Measurements from ENCODE around the gene CACNA1H.

Gene CACNA1H

GRCh38 chr16:1154887-1155331 is 2.0 kb downstream of the CACNA1H start:
- no peak for TF ChIP-seq POLR2A (IDR thresholded peaks at IDR 0.05; ENCODE audit: low read depth, low read length)
- FAIRE-seq: no peak
- DNase-seq (ENCODE audit: insufficient read length, low spot score): no peak

GRCh38 chr16:1155353-1156054 is 2.6 kb downstream of the CACNA1H start:
- DNase-seq (ENCODE audit: insufficient read length, low spot score) (no peak), FAIRE-seq (no peak)
- no peak for TF ChIP-seq POLR2A (IDR thresholded peaks at IDR 0.05; ENCODE audit: low read depth, low read length)

- no peak for FAIRE-seq
- TF ChIP-seq POLR2A (IDR thresholded peaks at IDR 0.05; ENCODE audit: low read depth, low read length): no peak
- no peak for DNase-seq (ENCODE audit: insufficient read length, low spot score)
These were observed 3.4 kb downstream of the CACNA1H start for GRCh38 chr16:1156055-1156982.

- DNase-seq (ENCODE audit: insufficient read length, low spot score) (no peak), FAIRE-seq (no peak)
- TF ChIP-seq POLR2A (IDR thresholded peaks at IDR 0.05; ENCODE audit: low read depth, low read length): no peak
These were observed 4.2 kb downstream of the CACNA1H start for GRCh38 chr16:1156983-1157638.

- no peak for TF ChIP-seq POLR2A (IDR thresholded peaks at IDR 0.05; ENCODE audit: low read depth, low read length)
- FAIRE-seq (no peak), DNase-seq (ENCODE audit: insufficient read length, low spot score) (no peak)
These were observed 4.9 kb downstream of the CACNA1H start for GRCh38 chr16:1157639-1158455.

DNA sequence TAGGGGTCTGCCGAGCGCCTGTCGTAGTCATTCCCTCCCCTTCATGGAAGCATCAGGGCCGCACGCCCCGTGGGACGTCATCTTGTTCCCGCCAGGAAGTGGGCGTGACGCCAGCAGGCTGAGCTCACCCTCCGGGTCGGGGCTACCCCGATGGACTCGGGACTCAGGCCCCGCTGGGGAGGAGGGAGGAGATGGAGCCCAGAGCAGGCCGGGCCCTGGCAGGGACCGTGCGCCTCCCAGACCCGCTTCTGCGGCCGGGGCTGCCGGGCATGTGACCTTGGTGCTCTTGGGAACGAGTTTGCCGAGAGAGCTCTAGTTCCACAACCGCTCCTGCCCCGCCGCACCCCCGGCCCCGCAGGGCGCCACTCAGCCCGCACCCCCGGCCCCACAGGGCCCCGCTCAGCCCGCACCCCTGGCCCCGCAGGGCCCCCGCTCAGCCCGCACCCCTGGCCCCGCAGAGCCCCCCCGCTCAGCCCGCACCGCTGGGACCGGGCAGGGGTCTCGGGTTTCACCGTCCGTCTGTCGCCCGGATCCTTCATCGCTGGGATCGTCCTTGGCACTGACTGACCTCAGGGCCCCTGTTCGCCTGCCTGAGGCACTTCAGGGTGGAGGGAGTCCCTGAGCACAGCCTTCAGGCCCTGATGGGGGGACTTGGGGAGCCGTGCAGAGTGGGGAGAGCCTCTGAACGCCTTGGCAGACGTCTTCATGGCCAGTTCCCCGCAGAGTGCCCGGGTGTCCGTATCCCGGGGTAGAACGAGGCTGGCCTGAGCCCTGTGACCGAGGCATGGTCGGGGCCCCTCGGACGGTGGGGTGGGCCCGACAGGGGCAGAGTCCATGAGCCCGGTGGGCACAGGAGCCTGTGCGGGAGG is 5.8 kb downstream of the CACNA1H start:
- FAIRE-seq (no peak), DNase-seq (ENCODE audit: insufficient read length, low spot score) (no peak)
- TF ChIP-seq POLR2A (IDR thresholded peaks at IDR 0.05; ENCODE audit: low read depth, low read length): no peak

- DNase-seq (ENCODE audit: insufficient read length, low spot score) (no peak), FAIRE-seq (no peak)
- no peak for TF ChIP-seq POLR2A (IDR thresholded peaks at IDR 0.05; ENCODE audit: low read depth, low read length)
These were observed 6.5 kb downstream of the CACNA1H start for GRCh38 chr16:1159325-1159972.

DNA sequence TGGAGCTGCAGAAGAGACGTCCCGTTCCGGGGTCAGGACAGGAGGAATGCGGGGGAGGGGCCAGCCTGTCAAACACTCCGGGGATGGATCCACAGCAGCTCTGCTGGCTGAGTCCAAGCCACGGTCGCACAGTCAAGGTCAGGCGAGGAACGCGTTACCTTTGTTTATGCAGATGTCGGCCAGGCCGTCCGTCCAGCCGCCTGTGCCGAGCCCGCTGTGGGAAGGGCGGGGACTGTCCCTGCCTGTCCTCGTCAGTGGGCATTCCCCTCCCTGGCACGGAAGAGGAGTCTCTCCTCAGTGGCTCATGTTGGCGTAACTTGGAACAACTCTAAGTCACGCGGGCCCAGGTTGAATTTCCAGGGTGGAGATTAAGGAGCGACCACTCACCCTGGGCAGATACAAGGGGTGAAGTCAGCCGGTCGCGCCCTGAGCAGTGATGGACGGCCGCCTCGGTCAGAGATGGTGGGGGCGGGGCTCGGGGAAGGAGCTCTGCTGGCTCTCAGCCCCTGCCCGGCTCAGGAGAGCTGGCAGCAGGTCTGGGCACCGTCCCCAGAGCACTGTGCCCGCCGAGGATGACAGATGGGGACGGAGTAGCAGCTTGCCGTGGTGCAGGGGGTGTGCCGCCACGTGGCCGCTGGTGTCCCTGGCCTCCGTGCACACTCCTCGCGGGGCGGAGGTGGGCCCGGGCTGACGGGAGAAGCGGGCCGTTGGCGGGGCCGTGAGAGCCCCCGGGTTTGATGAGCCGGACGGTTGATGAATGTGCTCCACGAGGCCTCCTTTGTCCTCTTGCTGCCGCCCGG is 7.3 kb downstream of the CACNA1H start:
- FAIRE-seq: no peak
- TF ChIP-seq POLR2A (IDR thresholded peaks at IDR 0.05; ENCODE audit: low read depth, low read length): no peak
- no peak for DNase-seq (ENCODE audit: insufficient read length, low spot score)

DNA sequence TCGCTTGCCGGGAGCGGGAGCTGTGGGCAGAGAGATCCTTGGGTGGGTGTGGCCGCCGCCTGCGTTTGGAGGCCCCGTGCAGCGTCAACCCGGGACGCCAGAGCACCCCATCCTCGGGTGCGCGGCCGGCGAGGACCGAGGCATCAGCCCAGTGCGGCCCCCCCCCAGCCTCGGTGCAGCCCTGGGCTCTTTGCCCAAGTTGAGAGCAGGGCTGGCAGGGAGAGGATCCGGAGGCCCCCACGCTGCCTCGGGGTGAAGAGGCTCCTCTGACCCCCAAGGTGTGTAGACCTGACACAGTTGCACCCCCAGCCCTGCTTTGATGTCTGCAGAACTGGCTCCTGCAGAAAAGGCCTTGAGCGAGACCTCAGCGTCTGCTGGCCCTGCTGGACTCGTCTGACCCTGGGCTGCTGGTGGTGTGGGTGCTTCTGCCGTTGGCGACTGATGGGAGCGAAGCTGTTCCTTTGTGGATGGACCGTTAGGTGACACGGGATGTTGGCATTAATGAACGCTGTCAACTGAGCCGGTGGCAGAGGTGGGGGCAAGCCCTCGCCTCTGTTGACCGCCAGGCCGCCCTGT is 8.0 kb downstream of the CACNA1H start:
- FAIRE-seq: no peak
- no peak for TF ChIP-seq POLR2A (IDR thresholded peaks at IDR 0.05; ENCODE audit: low read depth, low read length)
- no peak for DNase-seq (ENCODE audit: insufficient read length, low spot score)

DNA sequence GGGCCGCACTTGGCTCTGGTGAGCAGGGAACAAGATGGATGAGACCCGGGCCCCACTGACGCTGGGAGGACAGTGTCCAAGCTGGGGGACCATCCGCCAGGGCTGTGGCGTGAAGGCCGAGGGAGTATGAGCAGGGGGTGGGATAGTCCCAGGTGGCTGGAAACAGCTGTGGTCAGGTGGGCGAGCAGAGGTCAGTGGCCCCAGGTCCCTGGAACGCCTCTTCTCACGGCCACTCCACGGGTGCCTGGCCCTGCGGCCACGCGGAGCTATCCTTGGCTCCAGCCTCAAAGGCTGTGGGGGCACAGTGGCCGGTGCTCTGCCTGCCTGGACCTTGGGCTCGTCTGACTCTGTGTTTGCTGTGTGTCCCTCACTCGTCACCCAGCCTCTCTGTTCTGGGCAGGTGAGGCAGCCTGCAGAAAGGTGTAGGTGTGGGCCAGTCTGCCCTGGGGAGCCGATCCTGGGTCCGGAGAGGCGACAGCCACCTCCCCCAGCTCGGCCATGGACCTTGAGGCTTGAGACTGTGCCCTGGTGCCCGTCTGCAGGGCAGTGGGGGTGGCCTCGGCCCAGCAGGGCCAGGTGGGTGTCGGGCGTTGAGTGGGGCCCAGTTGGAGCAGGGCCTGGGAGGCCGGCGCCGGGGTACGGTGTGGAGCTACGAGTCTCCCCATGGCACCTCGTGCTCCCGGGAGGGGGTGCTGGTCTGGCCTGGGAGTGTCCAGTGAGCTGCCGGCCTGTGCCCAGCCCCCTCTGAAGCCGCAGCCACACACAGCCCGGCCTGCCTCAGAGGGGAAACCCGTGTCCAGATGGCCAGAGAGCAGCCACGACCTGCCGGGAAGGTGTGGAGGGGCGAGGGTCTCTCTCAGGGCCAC is 10.0 kb downstream of the CACNA1H start:
- FAIRE-seq (no peak), DNase-seq (ENCODE audit: insufficient read length, low spot score) (peak; percentile 82)
- TF ChIP-seq POLR2A (IDR thresholded peaks at IDR 0.05; ENCODE audit: low read depth, low read length): no peak
